Upper lobe of left lung (tissue), 4 donors: ENCODE results near the gene GNS.

Experiments
- POLR2A ChIP-seq, 4 donors: fragments of 450-650 bp; IDR thresholded peaks; one replicate each; pipeline ENCODE4 v1.5.1; 2016 to 2017; ENCODE audit warnings: antibody characterized with exemption in 4 of 4, mild to moderate bottlenecking in 2 of 4
- TF ChIP-seq, protein P1 (sequence below), 6 experiments: fragments of 450-650 bp in 4 of 6; fragments of 200-600 bp in 2 of 6; sonication (generic) in 2 of 6; IDR thresholded peaks; one replicate each; pipeline ENCODE4 v1.5.1; 2016 to 2019; ENCODE audit warnings: antibody characterized with exemption in 6 of 6

GRCh38 chr12:64695550-64695949, 63.7 kb downstream of the GNS start:
- TF ChIP-seq, protein P1, sequence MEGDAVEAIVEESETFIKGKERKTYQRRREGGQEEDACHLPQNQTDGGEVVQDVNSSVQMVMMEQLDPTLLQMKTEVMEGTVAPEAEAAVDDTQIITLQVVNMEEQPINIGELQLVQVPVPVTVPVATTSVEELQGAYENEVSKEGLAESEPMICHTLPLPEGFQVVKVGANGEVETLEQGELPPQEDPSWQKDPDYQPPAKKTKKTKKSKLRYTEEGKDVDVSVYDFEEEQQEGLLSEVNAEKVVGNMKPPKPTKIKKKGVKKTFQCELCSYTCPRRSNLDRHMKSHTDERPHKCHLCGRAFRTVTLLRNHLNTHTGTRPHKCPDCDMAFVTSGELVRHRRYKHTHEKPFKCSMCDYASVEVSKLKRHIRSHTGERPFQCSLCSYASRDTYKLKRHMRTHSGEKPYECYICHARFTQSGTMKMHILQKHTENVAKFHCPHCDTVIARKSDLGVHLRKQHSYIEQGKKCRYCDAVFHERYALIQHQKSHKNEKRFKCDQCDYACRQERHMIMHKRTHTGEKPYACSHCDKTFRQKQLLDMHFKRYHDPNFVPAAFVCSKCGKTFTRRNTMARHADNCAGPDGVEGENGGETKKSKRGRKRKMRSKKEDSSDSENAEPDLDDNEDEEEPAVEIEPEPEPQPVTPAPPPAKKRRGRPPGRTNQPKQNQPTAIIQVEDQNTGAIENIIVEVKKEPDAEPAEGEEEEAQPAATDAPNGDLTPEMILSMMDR (IDR thresholded peaks at IDR 0.05), result no peak
- TF ChIP-seq POLR2A (IDR thresholded peaks at IDR 0.05), result no peak
